ENCODE data around the gene CCT2. TPM values are rescaled to one million over a fixed set of nuclear protein-coding genes. Genes with fewer than 3 reads are reported as not detected.

The CCT2 gene
- total and polyA plus RNA-seq, 2 of the 13 experiments (the other 11 are each of a cell fraction or from before 2014, with no cell fraction given): 209 to 388 TPM

- BruUV-seq (replicated peaks): no TSS peak
- Histone ChIP-seq H3K79me2 (ENCODE audit: insufficient read depth, low read length) (no peaks in the 10 kb centered on the region), H3K27me3 (ENCODE audit: control insufficient read depth in 1 of 2, insufficient read depth in 2 of 2, low read length in 2 of 2) (peaks cover 0 to 13% of the 10 kb centered on the region in 2 experiments; a peak in 2 of 5 replicates), H3K4me2 (ENCODE audit: low read depth, low read length) (no peak overlapping the region), H3K4me1 (ENCODE audit: insufficient read depth, low read length) (peaks cover 7% of the 10 kb centered on the region; the same call in 1 of the 2 replicates), H3K36me3 (replicated peaks in 1 of 2; ENCODE audit: control insufficient read depth in 1 of 2, insufficient read depth in 2 of 2, low read length in 2 of 2) (no peaks in the 10 kb centered on the region), H3K4me3 (replicated peaks in 1 of 3; ENCODE audit: insufficient read depth in 1 of 3, low read depth in 2 of 3, low read length in 3 of 3) (no peak overlapping the region), H4K20me1 (ENCODE audit: insufficient read depth, low read length) (no peaks in the 10 kb centered on the region), H3K9ac (ENCODE audit: insufficient read depth, low read depth, low read length) (no peak overlapping the region), H3K9me3 (ENCODE audit: low read length) (no peaks in the 10 kb centered on the region), H3K27ac (ENCODE audit: extremely low read length, insufficient read depth, low read length) (no peak overlapping the region), H2AFZ (ENCODE audit: low read length) (no peak overlapping the region)
- no peak for ATAC-seq
- DNase-seq (ENCODE audit: low spot score): no peak
- POLR2A ChIA-PET: interaction anchor here (0.6 kb wide), 1 partner anchor 218 kb away, joined by 3 read pairs; no protein-coding TSS in a partner anchor
- FAIRE-seq: no peak
- no peak for TF ChIP-seq ZMAT3 (CRISPR knock-in tag; conservative IDR thresholded peaks at IDR 0.05)
- no peak for TF ChIP-seq SIN3A (IDR thresholded peaks at IDR 0.05; ENCODE audit: borderline replicate concordance, low read depth, low read length)
- TF ChIP-seq PCBP1 (IDR thresholded peaks at IDR 0.05; ENCODE audit: borderline replicate concordance, low read depth, low read length): no peak
- no peak for TF ChIP-seq PRPF4 (IDR thresholded peaks at IDR 0.05; ENCODE audit: low read depth, low read length, poor library complexity, severe bottlenecking)
- no peak for TF ChIP-seq SRSF9 (IDR thresholded peaks at IDR 0.05; ENCODE audit: borderline replicate concordance, insufficient read depth, low read depth, low read length, poor library complexity, severe bottlenecking)
- TF ChIP-seq MZF1 (CRISPR knock-in tag; IDR thresholded peaks at IDR 0.05; ENCODE audit: borderline replicate concordance): no peak
- no peak for TF ChIP-seq HBP1 (CRISPR knock-in tag; IDR thresholded peaks at IDR 0.05; ENCODE audit: low read depth)
- CTCF ChIA-PET (ENCODE audit: low intra/inter-chr PET ratio, low total read pairs): no interaction called here
- 66% methylated on average over 2 of the region's 2 CpGs for WGBS (ENCODE audit: low lambda C conversion rate)
- in situ Hi-C loops (cut with HindIII; ENCODE audit: extremely low pct_ligation_motif_present, low pct_unique_long_range_greater_than_20kb) (no loop called here), intact Hi-C loops (cut with micrococcal nuclease; ENCODE audit: unreplicated experiment) (no loop called here)
These were observed 35.7 kb downstream of the CCT2 start for GRCh38 chr12:69620921-69621320.

DNA sequence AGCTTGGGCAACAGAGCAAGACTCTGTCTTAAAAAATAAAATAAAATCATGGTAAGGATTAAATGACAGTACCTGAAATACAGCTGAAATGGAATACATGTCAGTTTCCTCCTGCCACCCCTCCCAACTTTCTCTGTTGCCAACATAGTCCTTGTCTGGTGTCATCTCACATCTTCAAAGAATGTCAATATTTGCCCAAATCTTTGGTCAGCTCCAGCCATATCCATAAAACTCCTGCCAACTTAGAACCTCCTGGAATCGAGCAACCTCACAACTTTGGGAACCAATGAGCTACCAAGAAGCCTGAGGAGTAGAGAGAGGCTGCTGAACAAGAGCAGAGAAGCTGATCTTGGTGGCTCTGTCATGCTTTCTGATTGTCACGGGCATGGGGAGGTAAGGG is 36.3 kb downstream of the CCT2 start:
- no peak overlapping the region for H3K4me3 ChIP-seq (replicated peaks in 1 of 3; ENCODE audit: insufficient read depth in 1 of 3, low read depth in 2 of 3, low read length in 3 of 3)
- CTCF ChIA-PET (ENCODE audit: low intra/inter-chr PET ratio, low total read pairs): no interaction called here
- TF ChIP-seq RERE (CRISPR knock-in tag; IDR thresholded peaks at IDR 0.05; ENCODE audit: low read depth) (no peak), RXRA (CRISPR knock-in tag; IDR thresholded peaks at IDR 0.05) (no peak), BRCA1 (CRISPR knock-in tag; IDR thresholded peaks at IDR 0.05) (no peak), ZNF572 (CRISPR knock-in tag; IDR thresholded peaks at IDR 0.05) (no peak)
- no peak overlapping the region for H3K4me2 ChIP-seq (ENCODE audit: low read depth, low read length)
- 6% methylated on average over 2 of the region's 2 CpGs for WGBS (ENCODE audit: low lambda C conversion rate)
- H2AFZ ChIP-seq (ENCODE audit: low read length): no peak overlapping the region
- POLR2A ChIA-PET: no interaction called here
- H3K9me3 ChIP-seq (ENCODE audit: low read length): no peaks in the 10 kb centered on the region
- BruUV-seq (replicated peaks): no TSS peak
- DNase-seq (ENCODE audit: low spot score): no peak
- no peak overlapping the region for H3K27ac ChIP-seq (ENCODE audit: extremely low read length, insufficient read depth, low read length)
- no peaks in the 10 kb centered on the region for H3K79me2 ChIP-seq (ENCODE audit: insufficient read depth, low read length)
- ATAC-seq: no peak
- intact Hi-C loops (cut with micrococcal nuclease; ENCODE audit: unreplicated experiment): no loop called here
- in situ Hi-C loops (cut with HindIII; ENCODE audit: extremely low pct_ligation_motif_present, low pct_unique_long_range_greater_than_20kb): no loop called here
- H3K36me3 ChIP-seq (replicated peaks in 1 of 2; ENCODE audit: control insufficient read depth in 1 of 2, insufficient read depth in 2 of 2, low read length in 2 of 2): no peaks in the 10 kb centered on the region
- peaks cover 7% of the 10 kb centered on the region; the same call in 1 of the 2 replicates for H3K4me1 ChIP-seq (ENCODE audit: insufficient read depth, low read length)
- no peaks in the 10 kb centered on the region for H4K20me1 ChIP-seq (ENCODE audit: insufficient read depth, low read length)
- no peak for FAIRE-seq
- H3K27me3 ChIP-seq (ENCODE audit: control insufficient read depth in 1 of 2, insufficient read depth in 2 of 2, low read length in 2 of 2): peaks cover 0 to 12% of the 10 kb centered on the region in 2 experiments; a peak in 1 of 5 replicates
- H3K9ac ChIP-seq (ENCODE audit: insufficient read depth, low read depth, low read length): no peak overlapping the region
